Naive B cell (primary cell): Measurements from ENCODE around the gene HCAR1. TPM values are rescaled to one million over a fixed set of nuclear protein-coding genes. Genes with fewer than 3 reads are reported as not detected.
A peak's percentile ranks its signal among the peaks of the same experiment; 100 is the strongest.
"Not testable (repeated sequence)": the region's sequence is repeated elsewhere in the genome, so short reads cannot be mapped to it uniquely, and the experiment has no call there.

Source experiments
- ATAC-seq, 2 donors: fragments of 150-1000 bp; cut with Tn5 transposase; 2 replicates each; pipeline ENCODE4 v1.10.0; 2021; ENCODE audit warnings: low read depth in 2 of 2, mild to moderate bottlenecking in 2 of 2, moderate library complexity in 2 of 2
- DNase-seq: peaks from one replicate; pipeline ENCODE4 v3.0.0; 2022
- H3K27ac Mint-ChIP-seq, 6 donors: one replicate each; pipeline ENCODE4 v1.8.0; 2020 to 2022; ENCODE audit warnings: mild to moderate bottlenecking in 6 of 6, mixed read lengths in 6 of 6, moderate library complexity in 5 of 6, inconsistent platforms in 2 of 6
- H3K27me3 Mint-ChIP-seq, 3 donors: one replicate each; pipeline ENCODE4 v1.8.0; 2021 to 2022; ENCODE audit warnings: mixed read lengths in 3 of 3, mild to moderate bottlenecking in 1 of 3
- H3K36me3 Mint-ChIP-seq, 2 donors: one replicate each; pipeline ENCODE4 v1.8.0; 2020 to 2022; ENCODE audit warnings: mixed read lengths in 2 of 2, inconsistent platforms in 1 of 2, mild to moderate bottlenecking in 1 of 2
- H3K4me1 Mint-ChIP-seq, 3 donors: one replicate each; pipeline ENCODE4 v1.8.0; 2020 to 2022; ENCODE audit warnings: mixed read lengths in 3 of 3, inconsistent platforms in 1 of 3, mild to moderate bottlenecking in 1 of 3, moderate library complexity in 1 of 3
- H3K4me3 Mint-ChIP-seq, 8 donors: one replicate each; pipeline ENCODE4 v1.8.0; 2020 to 2022; ENCODE audit warnings: mild to moderate bottlenecking in 8 of 8, mixed read lengths in 8 of 8, moderate library complexity in 8 of 8, inconsistent platforms in 2 of 8
- H3K9me3 Mint-ChIP-seq, 7 donors: one replicate each; pipeline ENCODE4 v1.8.0; 2020 to 2022; ENCODE audit warnings: mixed read lengths in 7 of 7, mild to moderate bottlenecking in 5 of 7, inconsistent platforms in 2 of 7, moderate library complexity in 1 of 7
- polyA plus RNA-seq, 6 donors: library from polyadenylated mRNA; unstranded; fragments of 300-500 nt; fragmentation: Illumina TruSeq; gene quantifications; one replicate each; pipeline ENCODE4 v1.2.3, GENCODE V29; 2021; ENCODE audit warnings: low read depth in 6 of 6

Gene HCAR1
- polyA plus RNA-seq, 6 donors from 2014 or later: not detected

GRCh38 chr12:122732611-122733010 lies 2.0 kb upstream of the HCAR1 start:
- Mint-ChIP-seq H3K27ac (peak overlapping the region in 4 of 6 donors; percentile 68 to 96 (median 82)), H3K36me3 (no peaks in the 10 kb centered on the region)

GRCh38 chr12:122732170-122732569 lies 1.5 kb upstream of the HCAR1 start:
- H3K4me3 Mint-ChIP-seq: peak overlapping the region in 4 of 8 donors; percentile 1 to 59 (median 29)
- no peaks in the 10 kb centered on the region for H3K9me3 Mint-ChIP-seq
- DNase-seq (peak; percentile 9), ATAC-seq (peak; percentile 50 to 75)
- peaks cover 21 to 33% (median 22%) of the 10 kb centered on the region in 3 donors for H3K4me1 Mint-ChIP-seq
- peak overlapping the region in 4 of 6 donors; percentile 68 to 96 (median 82) for H3K27ac Mint-ChIP-seq
- no peaks in the 10 kb centered on the region for H3K36me3 Mint-ChIP-seq
- H3K27me3 Mint-ChIP-seq: no peaks in the 10 kb centered on the region

More at GRCh38 chr12:122732611-122733010, 2.0 kb upstream of the HCAR1 start:
- H3K27me3 Mint-ChIP-seq: no peaks in the 10 kb centered on the region
- peaks cover 21 to 33% (median 22%) of the 10 kb centered on the region in 3 donors for H3K4me1 Mint-ChIP-seq
- no peak for ATAC-seq
- peak overlapping the region in 4 of 8 donors; percentile 20 to 77 (median 41) for H3K4me3 Mint-ChIP-seq
- DNase-seq: no peak
- H3K9me3 Mint-ChIP-seq: no peaks in the 10 kb centered on the region

- ATAC-seq: no peak
- no peaks in the 10 kb centered on the region for H3K36me3 Mint-ChIP-seq
- peaks cover 28 to 53% (median 41%) of the 10 kb centered on the region in 3 donors for H3K4me1 Mint-ChIP-seq
- no peak for DNase-seq
- H3K4me3 Mint-ChIP-seq: peak overlapping the region in 1 of 8 donors; percentile 4
- no peaks in the 10 kb centered on the region for H3K9me3 Mint-ChIP-seq
- H3K27ac Mint-ChIP-seq: no peak overlapping the region
- H3K27me3 Mint-ChIP-seq: no peaks in the 10 kb centered on the region
Observed at GRCh38 chr12:122729583-122730214, 945 bp downstream of the HCAR1 start.

- Mint-ChIP-seq H3K27me3 (no peaks in the 10 kb centered on the region), H3K4me1 (peaks cover 7 to 24% (median 20%) of the 10 kb centered on the region in 3 donors), H3K4me3 (no peak overlapping the region), H3K27ac (peak overlapping the region in 2 of 6 donors; percentile 7 to 29), H3K36me3 (no peaks in the 10 kb centered on the region), H3K9me3 (no peaks in the 10 kb centered on the region)
- ATAC-seq (peak; percentile 43 to 64), DNase-seq (no peak)
Observed at GRCh38 chr12:122726080-122726558, 4.5 kb downstream of the HCAR1 start.

GRCh38 chr12:122725452-122726079 lies 5.1 kb downstream of the HCAR1 start:
- Mint-ChIP-seq H3K9me3 (no peaks in the 10 kb centered on the region), H3K4me3 (no peak overlapping the region), H3K27me3 (no peaks in the 10 kb centered on the region), H3K4me1 (peaks cover 7 to 23% (median 20%) of the 10 kb centered on the region in 3 donors), H3K36me3 (no peaks in the 10 kb centered on the region), H3K27ac (peak overlapping the region in 2 of 6 donors; percentile 7 to 29)
- ATAC-seq (no peak), DNase-seq (no peak)

- Mint-ChIP-seq H3K4me3 (no peak overlapping the region), H3K27ac (peak overlapping the region in 1 of 6 donors; percentile 76)
- peak; percentile 74 to 86 for ATAC-seq
Observed at GRCh38 chr12:122724641-122725243, 5.9 kb downstream of the HCAR1 start.

GRCh38 chr12:122722387-122722786 lies 8.3 kb downstream of the HCAR1 start:
- no peaks in the 10 kb centered on the region for H3K27me3 Mint-ChIP-seq
- DNase-seq (no peak), ATAC-seq (no peak)
- peak overlapping the region in 1 of 6 donors; percentile 20 for H3K27ac Mint-ChIP-seq
- no peaks in the 10 kb centered on the region for H3K9me3 Mint-ChIP-seq
- H3K4me3 Mint-ChIP-seq: no peak overlapping the region
- H3K36me3 Mint-ChIP-seq: no peaks in the 10 kb centered on the region
- peaks cover 7 to 27% (median 20%) of the 10 kb centered on the region in 3 donors for H3K4me1 Mint-ChIP-seq

More at GRCh38 chr12:122724641-122725243, 5.9 kb downstream of the HCAR1 start:
- Mint-ChIP-seq H3K9me3 (no peaks in the 10 kb centered on the region), H3K36me3 (no peaks in the 10 kb centered on the region), H3K4me1 (peaks cover 7 to 27% (median 20%) of the 10 kb centered on the region in 3 donors), H3K27me3 (no peaks in the 10 kb centered on the region)
- no peak for DNase-seq

GRCh38 chr12:122721057-122721545 lies 9.5 kb downstream of the HCAR1 start:
- Mint-ChIP-seq H3K27me3 (no peaks in the 10 kb centered on the region), H3K4me1 (peaks cover 4 to 21% (median 14%) of the 10 kb centered on the region in 3 donors), H3K36me3 (no peaks in the 10 kb centered on the region), H3K4me3 (no peak overlapping the region), H3K9me3 (no peaks in the 10 kb centered on the region), H3K27ac (no peak overlapping the region)
- ATAC-seq: no peak
- DNase-seq: no peak

- DNase-seq, H3K27me3 Mint-ChIP-seq, H3K9me3 Mint-ChIP-seq, H3K4me1 Mint-ChIP-seq, H3K4me3 Mint-ChIP-seq, H3K36me3 Mint-ChIP-seq, ATAC-seq: not testable (repeated sequence)
- H3K27ac Mint-ChIP-seq: peak within 1 kb of the TSS in 1 of 6 donors; percentile 9
Observed at GRCh38 chr12:122716658-122717057, 14.0 kb downstream of the HCAR1 start, which contains the start of gene HCAR3. Gene HCAR3 (minus strand): TSS chr12:122716811. CDS start chr12:122716737, 74 bp downstream.

GRCh38 chr12:122715211-122715610 lies 15.4 kb downstream of the HCAR1 start:
- ATAC-seq, H3K36me3 Mint-ChIP-seq, H3K4me3 Mint-ChIP-seq, H3K4me1 Mint-ChIP-seq, H3K27ac Mint-ChIP-seq, H3K27me3 Mint-ChIP-seq, H3K9me3 Mint-ChIP-seq, DNase-seq: not testable (repeated sequence)

GRCh38 chr12:122713491-122714188 lies 17.0 kb downstream of the HCAR1 start:
- not testable (repeated sequence) for H3K27ac Mint-ChIP-seq, H3K36me3 Mint-ChIP-seq, H3K27me3 Mint-ChIP-seq, DNase-seq, H3K9me3 Mint-ChIP-seq, H3K4me3 Mint-ChIP-seq, H3K4me1 Mint-ChIP-seq, ATAC-seq

GRCh38 chr12:122711266-122711665 lies 19.4 kb downstream of the HCAR1 start:
- not testable (repeated sequence) for H3K9me3 Mint-ChIP-seq, H3K36me3 Mint-ChIP-seq, H3K27me3 Mint-ChIP-seq, H3K4me3 Mint-ChIP-seq, H3K4me1 Mint-ChIP-seq
- ATAC-seq (peak; percentile 56 to 65), DNase-seq (peak; percentile 29)
- H3K27ac Mint-ChIP-seq: peak overlapping the region in 1 of 6 donors; percentile 24

- not testable (repeated sequence) for H3K4me1 Mint-ChIP-seq, DNase-seq
Observed at GRCh38 chr12:122710341-122710740, 20.3 kb downstream of the HCAR1 start.

More at GRCh38 chr12:122710341-122710740, 20.3 kb downstream of the HCAR1 start:
- H3K27me3 Mint-ChIP-seq, H3K36me3 Mint-ChIP-seq, H3K4me3 Mint-ChIP-seq, H3K9me3 Mint-ChIP-seq, ATAC-seq, H3K27ac Mint-ChIP-seq: not testable (repeated sequence)
